ENCODE data around the gene KAT8. TPM values are rescaled to one million over a fixed set of nuclear protein-coding genes. Genes with fewer than 3 reads are reported as not detected.

Gene KAT8
- polyA plus RNA-seq, 1 experiment = 23.0 TPM

DNA sequence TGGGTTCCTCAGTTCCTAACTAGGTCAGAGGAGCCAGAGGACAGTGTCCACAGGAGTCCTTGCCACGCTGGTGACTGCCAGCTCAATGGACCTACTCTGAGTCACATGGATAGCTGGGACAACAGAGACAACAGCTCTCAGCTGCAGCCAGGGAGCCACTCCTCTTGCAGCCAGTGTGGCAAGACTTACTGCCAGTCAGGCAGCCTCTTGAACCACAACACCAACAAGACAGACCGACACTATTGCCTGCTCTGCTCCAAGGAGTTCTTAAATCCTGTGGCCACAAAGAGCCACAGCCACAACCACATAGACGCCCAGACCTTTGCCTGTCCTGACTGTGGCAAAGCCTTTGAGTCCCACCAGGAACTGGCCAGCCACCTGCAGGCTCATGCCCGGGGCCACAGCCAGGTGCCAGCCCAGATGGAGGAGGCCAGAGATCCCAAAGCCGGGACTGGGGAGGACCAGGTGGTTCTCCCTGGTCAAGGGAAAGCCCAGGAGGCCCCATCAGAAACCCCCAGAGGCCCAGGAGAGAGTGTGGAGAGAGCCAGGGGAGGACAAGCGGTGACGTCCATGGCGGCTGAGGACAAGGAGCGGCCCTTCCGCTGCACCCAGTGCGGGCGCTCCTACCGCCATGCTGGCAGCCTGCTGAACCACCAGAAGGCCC lies 36.6 kb upstream of the KAT8 start:
- TF ChIP-seq, protein P1, sequence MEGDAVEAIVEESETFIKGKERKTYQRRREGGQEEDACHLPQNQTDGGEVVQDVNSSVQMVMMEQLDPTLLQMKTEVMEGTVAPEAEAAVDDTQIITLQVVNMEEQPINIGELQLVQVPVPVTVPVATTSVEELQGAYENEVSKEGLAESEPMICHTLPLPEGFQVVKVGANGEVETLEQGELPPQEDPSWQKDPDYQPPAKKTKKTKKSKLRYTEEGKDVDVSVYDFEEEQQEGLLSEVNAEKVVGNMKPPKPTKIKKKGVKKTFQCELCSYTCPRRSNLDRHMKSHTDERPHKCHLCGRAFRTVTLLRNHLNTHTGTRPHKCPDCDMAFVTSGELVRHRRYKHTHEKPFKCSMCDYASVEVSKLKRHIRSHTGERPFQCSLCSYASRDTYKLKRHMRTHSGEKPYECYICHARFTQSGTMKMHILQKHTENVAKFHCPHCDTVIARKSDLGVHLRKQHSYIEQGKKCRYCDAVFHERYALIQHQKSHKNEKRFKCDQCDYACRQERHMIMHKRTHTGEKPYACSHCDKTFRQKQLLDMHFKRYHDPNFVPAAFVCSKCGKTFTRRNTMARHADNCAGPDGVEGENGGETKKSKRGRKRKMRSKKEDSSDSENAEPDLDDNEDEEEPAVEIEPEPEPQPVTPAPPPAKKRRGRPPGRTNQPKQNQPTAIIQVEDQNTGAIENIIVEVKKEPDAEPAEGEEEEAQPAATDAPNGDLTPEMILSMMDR (IDR thresholded peaks at IDR 0.05; ENCODE audit: low read depth, low read length) = no peak
- ChIA-PET POLR2A (no interaction called here), CTCF (no interaction called here)
- Histone ChIP-seq H3K27ac (ENCODE audit: low read depth, low read length) (no peak overlapping the region), H3K4me3 (ENCODE audit: low read depth, low read length) (no peak overlapping the region), H3K9me3 (ENCODE audit: control insufficient read depth, insufficient read depth, low read length) (no peaks in the 10 kb centered on the region; the same call in 1 of the 2 replicates), H3K27me3 (ENCODE audit: control insufficient read depth, insufficient read depth, low read length) (no peaks in the 10 kb centered on the region)
- no peak for DNase-seq (ENCODE audit: low read depth, low spot score)

DNA sequence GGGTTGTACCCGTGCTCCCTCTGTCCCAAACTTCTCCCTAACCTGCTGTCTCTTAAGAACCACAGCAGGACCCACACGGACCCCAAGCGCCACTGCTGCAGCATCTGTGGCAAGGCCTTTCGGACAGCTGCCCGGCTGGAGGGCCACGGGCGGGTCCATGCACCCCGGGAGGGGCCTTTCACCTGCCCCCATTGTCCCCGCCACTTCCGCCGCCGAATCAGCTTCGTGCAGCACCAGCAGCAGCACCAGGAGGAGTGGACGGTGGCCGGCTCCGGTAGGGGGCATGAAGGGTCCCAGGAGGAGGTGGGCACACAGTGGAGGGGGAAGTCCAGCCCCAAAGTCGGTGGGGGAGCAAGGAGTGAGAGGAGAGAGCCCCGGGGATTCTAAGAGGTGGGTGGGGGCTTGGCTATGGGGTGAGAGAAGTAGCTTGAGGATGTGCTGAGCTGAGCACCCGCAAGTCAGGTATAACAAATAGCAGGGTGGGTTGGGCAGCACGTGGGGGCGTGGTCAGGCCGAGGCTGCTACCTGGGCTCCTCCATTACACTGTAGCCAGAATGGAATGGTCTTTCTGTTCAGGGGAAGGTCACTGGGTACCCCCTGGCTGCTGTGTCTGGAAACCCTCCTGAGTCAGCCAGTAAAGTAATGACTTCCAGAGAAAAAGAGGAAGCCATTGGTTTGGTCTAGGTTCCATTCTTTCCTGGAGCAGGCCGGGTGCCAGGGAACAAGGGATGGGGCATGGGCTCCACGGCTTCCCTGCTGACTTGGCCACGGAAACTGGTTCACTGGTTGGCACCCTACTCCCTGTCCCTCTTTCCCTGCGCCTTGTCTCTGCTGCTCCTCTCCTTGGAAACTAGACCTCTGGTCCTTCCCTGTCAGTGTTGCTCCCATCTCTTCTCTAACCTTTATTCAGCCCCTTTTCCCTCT lies 35.8 kb upstream of the KAT8 start:
- H3K9me3 ChIP-seq (ENCODE audit: control insufficient read depth, insufficient read depth, low read length) = no peaks in the 10 kb centered on the region; the same call in 1 of the 2 replicates
- POLR2A ChIA-PET = interaction anchor here (0.6 kb wide), 1 partner anchor 63 kb away, joined by 3 read pairs; no protein-coding TSS in a partner anchor
- no peak overlapping the region for H3K4me3 ChIP-seq (ENCODE audit: low read depth, low read length)
- CTCF ChIA-PET = no interaction called here
- no peak for DNase-seq (ENCODE audit: low read depth, low spot score)
- H3K27ac ChIP-seq (ENCODE audit: low read depth, low read length) = no peak overlapping the region
- H3K27me3 ChIP-seq (ENCODE audit: control insufficient read depth, insufficient read depth, low read length) = no peaks in the 10 kb centered on the region
- TF ChIP-seq, protein P1 (IDR thresholded peaks at IDR 0.05; ENCODE audit: low read depth, low read length) = no peak

DNA sequence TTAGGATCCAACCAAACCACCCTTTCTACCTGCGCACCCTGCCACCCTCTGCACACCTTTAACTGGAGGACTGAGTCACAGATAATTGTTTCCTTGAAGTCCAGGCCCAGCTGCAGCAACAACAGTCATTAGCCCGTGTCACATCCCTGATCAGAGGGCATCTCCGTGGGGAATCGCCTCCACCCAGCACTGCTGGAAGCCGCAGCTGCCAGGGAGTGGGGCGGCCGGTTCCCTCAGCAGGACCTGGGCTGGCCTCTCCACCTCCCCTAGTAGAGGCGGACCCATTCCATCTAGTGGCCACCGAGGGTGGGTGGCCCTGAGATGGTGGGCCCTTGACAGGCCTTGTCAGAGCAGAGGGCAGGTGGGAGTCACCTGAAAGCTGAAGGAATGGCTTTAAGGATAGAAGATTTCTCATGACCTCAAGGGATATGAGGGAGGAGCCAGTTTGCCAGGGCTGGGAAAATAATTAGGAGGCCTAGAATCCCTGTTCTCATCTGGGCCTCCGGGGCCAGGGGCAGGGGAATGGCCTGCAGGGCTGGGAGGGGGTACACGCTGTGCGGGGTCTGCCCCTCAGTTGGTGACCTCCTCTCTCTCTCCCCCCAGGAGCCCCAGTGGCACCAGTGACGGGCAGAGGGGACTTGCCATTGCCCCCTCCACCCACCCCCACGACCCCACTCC lies 35.0 kb upstream of the KAT8 start:
- Histone ChIP-seq H3K9me3 (ENCODE audit: control insufficient read depth, insufficient read depth, low read length) (no peaks in the 10 kb centered on the region; the same call in 1 of the 2 replicates), H3K27ac (ENCODE audit: low read depth, low read length) (no peak overlapping the region), H3K4me3 (ENCODE audit: low read depth, low read length) (no peak overlapping the region), H3K27me3 (ENCODE audit: control insufficient read depth, insufficient read depth, low read length) (no peaks in the 10 kb centered on the region)
- CTCF ChIA-PET = interaction anchor here (0.6 kb wide), 1 partner anchor 378 kb away, joined by 4 read pairs; no protein-coding TSS in a partner anchor
- TF ChIP-seq, protein P1 (IDR thresholded peaks at IDR 0.05; ENCODE audit: low read depth, low read length) = no peak
- POLR2A ChIA-PET = no interaction called here
- DNase-seq (ENCODE audit: low read depth, low spot score) = no peak

DNA sequence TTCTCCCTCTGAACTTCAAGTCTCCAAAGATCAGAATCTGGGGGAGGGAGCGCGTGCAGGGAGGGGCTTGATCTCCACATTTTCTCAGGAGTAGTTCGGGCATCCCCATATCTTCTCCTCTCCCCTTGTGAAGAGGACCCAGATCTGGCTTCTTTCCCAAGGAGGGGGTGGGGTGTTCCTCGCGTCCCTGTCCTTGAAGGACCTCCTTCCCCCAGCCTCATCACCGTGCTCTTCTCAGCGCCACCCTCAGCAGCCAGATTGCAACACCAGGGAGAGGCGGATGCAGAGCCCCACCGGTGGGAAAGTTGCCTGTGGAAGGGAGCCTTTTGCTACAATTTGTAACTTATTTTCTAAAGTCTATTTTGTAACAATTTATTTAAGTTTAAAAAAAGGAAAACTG lies 34.4 kb upstream of the KAT8 start:
- Histone ChIP-seq H3K4me3 (ENCODE audit: low read depth, low read length) (no peak overlapping the region), H3K27me3 (ENCODE audit: control insufficient read depth, insufficient read depth, low read length) (no peaks in the 10 kb centered on the region), H3K27ac (ENCODE audit: low read depth, low read length) (no peak overlapping the region), H3K9me3 (ENCODE audit: control insufficient read depth, insufficient read depth, low read length) (no peaks in the 10 kb centered on the region; the same call in 1 of the 2 replicates)
- CTCF ChIA-PET = interaction anchor here (0.6 kb wide), 1 partner anchor 378 kb away, joined by 4 read pairs; no protein-coding TSS in a partner anchor
- no peak for DNase-seq (ENCODE audit: low read depth, low spot score)
- POLR2A ChIA-PET = no interaction called here
- TF ChIP-seq, protein P1 (IDR thresholded peaks at IDR 0.05; ENCODE audit: low read depth, low read length) = no peak
